HG02588 (cell line): ENCODE measurements around the gene CAMK2B.
"Not testable (repeated sequence)": the region's sequence is repeated elsewhere in the genome, so short reads cannot be mapped to it uniquely, and the experiment has no call there.

Experiments
- ATAC-seq: cut with Tn5 transposase; IDR thresholded peaks from one replicate; pipeline ENCODE4 v1.9.1; 2021; ENCODE audit warnings: mild to moderate bottlenecking, moderate library complexity; ENCODE audit not compliant: unreplicated experiment

The CAMK2B gene

GRCh38 chr7:44173911-44174693 is 151.3 kb downstream of the CAMK2B start:
- no peak for ATAC-seq

GRCh38 chr7:44172803-44173424 is 152.5 kb downstream of the CAMK2B start:
- ATAC-seq = no peak

GRCh38 chr7:44172352-44172751 is 153.0 kb downstream of the CAMK2B start:
- ATAC-seq = no peak

GRCh38 chr7:44171901-44172300 is 153.5 kb downstream of the CAMK2B start:
- not testable (repeated sequence) for ATAC-seq

GRCh38 chr7:44167920-44168319 is 157.5 kb downstream of the CAMK2B start:
- no peak for ATAC-seq
